SK-N-SH (cell line): ENCODE data around the gene SACS. TPM values are rescaled to one million over a fixed set of nuclear protein-coding genes. Genes with fewer than 3 reads are reported as not detected.
"Not testable (repeated sequence)": the region's sequence is repeated elsewhere in the genome, so short reads cannot be mapped to it uniquely, and the experiment has no call there.

ENCODE experiments used
- CTCF ChIA-PET: fragments of 300-600, 350-600 bp; formaldehyde crosslinking; extraction: SDS; loops from one replicate; lab custom pipeline; 2021; lab: Yijun Ruan, JAX
- POLR2A ChIA-PET: fragments of 350-600 bp; sonication (Branson Sonifier 250); formaldehyde crosslinking; extraction: SDS; loops from one replicate; lab custom pipeline; 2020; ENCODE audit warnings: antibody characterized with exemption, inconsistent platforms; lab: Yijun Ruan, JAX
- DNase-seq: peaks from one replicate; pipeline ENCODE4 v3.0.0; 2012
- H2AFZ ChIP-seq: fragments of 200-600 bp; sonication (generic); 2 replicates; pipeline ENCODE4 v1.8.1; 2016; ENCODE audit warnings: antibody characterized with exemption, mild to moderate bottlenecking, low read depth
- H3F3A ChIP-seq: fragments of 200-600 bp; sonication (generic); replicated peaks from 2 replicates; pipeline ENCODE3; 2016; ENCODE audit warnings: antibody characterized with exemption, mild to moderate bottlenecking; ENCODE audit not compliant: insufficient read depth
- H3K27ac ChIP-seq, 2 experiments: fragments of 200-500 bp in 1 of 2; fragments of 200-600 bp in 1 of 2; sonication (Bioruptor generic) in 1 of 2; sonication (generic), shearing (Covaris generic) in 1 of 2; 2 replicates each; pipeline versions ENCODE4 v1.5.1 to v1.6.1; 2014 to 2016; ENCODE audit warnings: low read depth in 2 of 2, inconsistent platforms in 1 of 2, low read length in 1 of 2, mild to moderate bottlenecking in 1 of 2, mixed read lengths in 1 of 2
- H3K27me3 ChIP-seq: fragments of 200-600 bp; sonication (generic), shearing (Covaris generic); 2 replicates; pipeline ENCODE4 v1.6.1; 2016; ENCODE audit warnings: mixed run types; ENCODE audit not compliant: insufficient read depth
- H3K36me3 ChIP-seq, 2 experiments: fragments of 200-500 bp in 1 of 2; fragments of 200-600 bp in 1 of 2; sonication (Bioruptor generic) in 1 of 2; sonication (generic) in 1 of 2; replicated peaks in 1 of 2; 2 replicates each; pipeline versions ENCODE3 to v1.5.1; 2014 to 2016; ENCODE audit warnings: low read length in 1 of 2, mild to moderate bottlenecking in 1 of 2; ENCODE audit not compliant: insufficient read depth in 2 of 2, control insufficient read depth in 1 of 2
- H3K4me1 ChIP-seq, 2 experiments: fragments of 200-500 bp in 1 of 2; fragments of 200-600 bp in 1 of 2; sonication (Bioruptor generic) in 1 of 2; sonication (generic), shearing (Covaris generic) in 1 of 2; 2 replicates each; pipeline versions ENCODE4 v1.5.1 to v1.6.1; 2014 to 2016; ENCODE audit warnings: low read depth in 1 of 2, low read length in 1 of 2, mixed run types in 1 of 2; ENCODE audit not compliant: insufficient read depth in 2 of 2, control insufficient read depth in 1 of 2
- H3K4me2 ChIP-seq: fragments of 200-600 bp; sonication (generic), shearing (Covaris generic); 2 replicates; pipeline ENCODE4 v1.6.1; 2017; ENCODE audit warnings: mixed run types
- H3K4me3 ChIP-seq, 2 experiments: fragments of 200-500 bp in 1 of 2; fragments of 200-600 bp in 1 of 2; sonication (Bioruptor generic) in 1 of 2; sonication (generic), shearing (Covaris generic) in 1 of 2; 2 replicates each; pipeline versions ENCODE4 v1.5.1 to v1.8.1; 2014 to 2016; ENCODE audit warnings: low read depth in 2 of 2, inconsistent platforms in 1 of 2, low read length in 1 of 2, mild to moderate bottlenecking in 1 of 2, mixed read lengths in 1 of 2, moderate library complexity in 1 of 2
- H3K79me2 ChIP-seq: fragments of 200-600 bp; sonication (generic); 2 replicates; pipeline ENCODE4 v1.8.1; 2017; ENCODE audit warnings: mild to moderate bottlenecking; ENCODE audit not compliant: insufficient read depth
- H3K9ac ChIP-seq: fragments of 200-600 bp; sonication (generic); 2 replicates; pipeline ENCODE4 v1.6.1; 2017; ENCODE audit warnings: mixed run types
- H3K9me2 ChIP-seq: fragments of 200-600 bp; sonication (generic); 2 replicates; pipeline ENCODE4 v1.6.1; 2017; ENCODE audit warnings: mixed run types
- H3K9me3 ChIP-seq: fragments of 200-600 bp; sonication (generic); 2 replicates; pipeline ENCODE4 v1.6.1; 2017; ENCODE audit warnings: mixed run types, mild to moderate bottlenecking, moderate library complexity
- H4K20me1 ChIP-seq: fragments of 200-600 bp; sonication (generic); 2 replicates; pipeline ENCODE4 v1.6.1; 2017; ENCODE audit warnings: mild to moderate bottlenecking, mixed run types; ENCODE audit not compliant: insufficient read depth
- CHD2 ChIP-seq: fragments of 150-350 bp; IDR thresholded peaks from 2 replicates; pipeline ENCODE4 v1.6.1; 2018; ENCODE audit warnings: low read length; ENCODE audit not compliant: partially characterized antibody
- ELF1 ChIP-seq: IDR thresholded peaks from 2 replicates; pipeline ENCODE4 v1.4.0; 2012
- EP300 ChIP-seq, 2 experiments: IDR thresholded peaks; 2 replicates each; pipeline versions ENCODE4 v1.4.0 to v1.6.1; 2012; ENCODE audit warnings: borderline replicate concordance in 1 of 2, low read depth in 1 of 2, low read length in 1 of 2
- FOSL2 ChIP-seq: IDR thresholded peaks from 2 replicates; pipeline ENCODE4 v1.4.0; 2012; ENCODE audit warnings: low read depth, mild to moderate bottlenecking, moderate library complexity, borderline replicate concordance
- FOXJ3 ChIP-seq: sonication (generic); formaldehyde crosslinking; IDR thresholded peaks from 2 replicates; pipeline ENCODE4 v1.5.1; 2020; ENCODE audit warnings: mild to moderate bottlenecking, missing genetic modification reagents
- GATA2 ChIP-seq: sonication (generic); formaldehyde crosslinking; IDR thresholded peaks from 2 replicates; pipeline ENCODE4 v1.5.0; 2020; ENCODE audit warnings: mild to moderate bottlenecking, missing genetic modification reagents
- IRF3 ChIP-seq: fragments of 150-350 bp; IDR thresholded peaks from 2 replicates; pipeline ENCODE4 v1.6.1; 2016; ENCODE audit warnings: mild to moderate bottlenecking, low read depth, low read length
- MAX ChIP-seq: IDR thresholded peaks from 2 replicates; pipeline ENCODE4 v1.4.0; 2012; ENCODE audit warnings: low read depth
- NFIC ChIP-seq: IDR thresholded peaks from 2 replicates; pipeline ENCODE4 v1.4.0; 2012; ENCODE audit warnings: borderline replicate concordance
- NRF1 ChIP-seq: IDR thresholded peaks from 2 replicates; pipeline ENCODE4 v1.6.1; 2012; ENCODE audit warnings: low read depth, mild to moderate bottlenecking, low read length
- POLR2AphosphoS5 ChIP-seq: IDR thresholded peaks from 2 replicates; pipeline ENCODE4 v1.6.1; 2012; ENCODE audit warnings: low read depth, low read length
- RAD21 ChIP-seq: IDR thresholded peaks from 2 replicates; pipeline ENCODE4 v1.6.1; 2012; ENCODE audit warnings: mild to moderate bottlenecking, low read length
- RCOR1 ChIP-seq: fragments of 150-350 bp; IDR thresholded peaks from 2 replicates; pipeline ENCODE4 v1.6.1; 2017; ENCODE audit warnings: antibody characterized with exemption, low read length
- REST ChIP-seq: IDR thresholded peaks from 2 replicates; pipeline ENCODE4 v1.6.1; 2012; ENCODE audit warnings: mild to moderate bottlenecking, low read depth, low read length, moderate library complexity
- RFX5 ChIP-seq: IDR thresholded peaks from 2 replicates; pipeline ENCODE4 v1.6.1; 2012; ENCODE audit warnings: mild to moderate bottlenecking, improper control_type of control experiment, low read length
- SMC3 ChIP-seq: IDR thresholded peaks from 2 replicates; pipeline ENCODE4 v1.6.1; 2012; ENCODE audit warnings: low read depth, low read length, improper control_type of control experiment
- TCF12 ChIP-seq: IDR thresholded peaks from 2 replicates; pipeline ENCODE4 v1.4.0; 2012
- TEAD4 ChIP-seq: IDR thresholded peaks from 2 replicates; pipeline ENCODE4 v1.4.0; 2012; ENCODE audit warnings: mild to moderate bottlenecking, borderline replicate concordance; ENCODE audit not compliant: insufficient read depth
- USF1 ChIP-seq: IDR thresholded peaks from 2 replicates; pipeline ENCODE4 v1.4.0; 2012; ENCODE audit warnings: low read depth, borderline replicate concordance
- YY1 ChIP-seq: IDR thresholded peaks from 2 replicates; pipeline ENCODE4 v1.4.0; 2012; ENCODE audit warnings: low read depth, mild to moderate bottlenecking
- WGBS: methylation state at CpG from one replicate; pipeline ENCODE4 v1.1.6; 2017; ENCODE audit warnings: low lambda C conversion rate; 5-methylcytosine and 5-hydroxymethylcytosine counted together
- polyA plus RNA-seq, 3 experiments: library from polyadenylated mRNA; depleted of rRNA; stranded (reverse); fragments of >200 nt; gene quantifications; 2 replicates each; pipeline ENCODE4 v1.2.3, GENCODE V29; 2012

The SACS gene
- polyA plus RNA-seq, 1 of the 3 experiments (the other 2 are of a cell fraction) = 5.9 TPM

- DNase-seq = no peak
- Histone ChIP-seq H3K9me3 (no peaks in the 10 kb centered on the region), H3K79me2 (peaks cover 91% of the 10 kb centered on the region), H3K9me2 (no peaks in the 10 kb centered on the region), H3F3A (no peaks in the 10 kb centered on the region), H2AFZ (no peak overlapping the region), H3K4me3 (no peak overlapping the region), H3K36me3 (peaks cover 0 to 34% of the 10 kb centered on the region in 2 experiments), H3K9ac (no peak overlapping the region), H3K27ac (no peak overlapping the region), H3K4me2 (no peak overlapping the region), H3K27me3 (no peaks in the 10 kb centered on the region), H4K20me1 (no peaks in the 10 kb centered on the region), H3K4me1 (no peaks in the 10 kb centered on the region)
- POLR2A ChIA-PET = no interaction called here
- TF ChIP-seq POLR2AphosphoS5 (no peak), USF1 (no peak), IRF3 (no peak), GATA2 (CRISPR knock-in tag) (no peak), RCOR1 (no peak), EP300 (IDR thresholded peaks at IDR 0.05; ENCODE audit: borderline replicate concordance in 1 of 2, low read depth in 1 of 2, low read length in 1 of 2) (no peak), TCF12 (no peak), REST (no peak), SMC3 (no peak), RAD21 (no peak), YY1 (no peak), ELF1 (no peak), CHD2 (no peak), FOSL2 (no peak), MAX (no peak), TEAD4 (no peak), RFX5 (no peak), NFIC (no peak), NRF1 (no peak), FOXJ3 (no peak)
- CTCF ChIA-PET = interaction anchor here (0.8 kb wide), 1 partner anchor 27 kb away, joined by 3 read pairs; no protein-coding TSS in a partner anchor
- WGBS = 96% methylated on average over 5 of the region's 5 CpGs
Observed at GRCh38 chr13:23408026-23408425, 25.5 kb downstream of the SACS start.

GRCh38 chr13:23401156-23401555 is 32.3 kb downstream of the SACS start:
- H3K9me2 ChIP-seq, H3K4me1 ChIP-seq, POLR2A ChIA-PET, H3K27me3 ChIP-seq, DNase-seq, H3F3A ChIP-seq, H4K20me1 ChIP-seq, H3K9me3 ChIP-seq, H3K9ac ChIP-seq, H3K27ac ChIP-seq, H3K4me2 ChIP-seq, H3K4me3 ChIP-seq, CTCF ChIA-PET, H2AFZ ChIP-seq: not testable (repeated sequence)
- peaks cover 93% of the 10 kb centered on the region for H3K79me2 ChIP-seq
- H3K36me3 ChIP-seq = peaks cover 0 to 25% of the 10 kb centered on the region in 2 experiments
- WGBS = 96% methylated on average over 2 of the region's 2 CpGs
